Transverse colon (tissue), 4 donors: ENCODE measurements around the gene ATRX.

Experiments
- CTCF ChIP-seq, 5 experiments: fragments of 200-600 bp in 3 of 5; fragments of 450-650 bp in 2 of 5; sonication (generic) in 3 of 5; IDR thresholded peaks; 1 replicate in 2 of 5; 2 replicates in 3 of 5; pipeline ENCODE4 v1.5.1; 2016 to 2017; ENCODE audit warnings: antibody characterized with exemption in 5 of 5, inconsistent platforms in 3 of 5, mild to moderate bottlenecking in 2 of 5, moderate library complexity in 1 of 5
- EP300 ChIP-seq: sonication (generic); formaldehyde crosslinking; IDR thresholded peaks from one replicate; pipeline ENCODE4 v1.6.1; 2017; ENCODE audit warnings: antibody characterized with exemption, low read depth
- POLR2A ChIP-seq: fragments of 450-650 bp; IDR thresholded peaks from one replicate; pipeline ENCODE4 v1.6.1; 2016; ENCODE audit warnings: antibody characterized with exemption, mild to moderate bottlenecking, moderate library complexity
- POLR2AphosphoS5 ChIP-seq, 3 donors: sonication (generic); formaldehyde crosslinking; IDR thresholded peaks; one replicate each; pipeline ENCODE4 v1.6.1; 2016; ENCODE audit warnings: antibody characterized with exemption in 3 of 3

- TF ChIP-seq POLR2AphosphoS5 (IDR thresholded peaks at IDR 0.05) (no peak), EP300 (no peak), CTCF (IDR thresholded peaks at IDR 0.05) (no peak), POLR2A (no peak)
Measured at GRCh38 chrX:77786365-77786680, 307 bp upstream of the ATRX start.
